Measurements from ENCODE around the gene SPART. TPM values are rescaled to one million over a fixed set of nuclear protein-coding genes. Genes with fewer than 3 reads are reported as not detected.

The SPART gene
- total RNA-seq, 6 experiments from 2014 or later = 54.3 to 67.1 (median 58.6) TPM

- Mint-ChIP-seq H3K27me3 (ENCODE audit: insufficient read depth) (no peaks in the 10 kb centered on the region; the same call in none of the 2 replicates), H3K9me3 (no peaks in the 10 kb centered on the region), H3K36me3 (ENCODE audit: low read depth) (no peaks in the 10 kb centered on the region), H3K4me3 (no peak overlapping the region), H3K27ac (no peak overlapping the region), H3K4me1 (ENCODE audit: low read depth) (no peaks in the 10 kb centered on the region)
- DNase-seq = peak; percentile 29
- TF ChIP-seq, protein P1, sequence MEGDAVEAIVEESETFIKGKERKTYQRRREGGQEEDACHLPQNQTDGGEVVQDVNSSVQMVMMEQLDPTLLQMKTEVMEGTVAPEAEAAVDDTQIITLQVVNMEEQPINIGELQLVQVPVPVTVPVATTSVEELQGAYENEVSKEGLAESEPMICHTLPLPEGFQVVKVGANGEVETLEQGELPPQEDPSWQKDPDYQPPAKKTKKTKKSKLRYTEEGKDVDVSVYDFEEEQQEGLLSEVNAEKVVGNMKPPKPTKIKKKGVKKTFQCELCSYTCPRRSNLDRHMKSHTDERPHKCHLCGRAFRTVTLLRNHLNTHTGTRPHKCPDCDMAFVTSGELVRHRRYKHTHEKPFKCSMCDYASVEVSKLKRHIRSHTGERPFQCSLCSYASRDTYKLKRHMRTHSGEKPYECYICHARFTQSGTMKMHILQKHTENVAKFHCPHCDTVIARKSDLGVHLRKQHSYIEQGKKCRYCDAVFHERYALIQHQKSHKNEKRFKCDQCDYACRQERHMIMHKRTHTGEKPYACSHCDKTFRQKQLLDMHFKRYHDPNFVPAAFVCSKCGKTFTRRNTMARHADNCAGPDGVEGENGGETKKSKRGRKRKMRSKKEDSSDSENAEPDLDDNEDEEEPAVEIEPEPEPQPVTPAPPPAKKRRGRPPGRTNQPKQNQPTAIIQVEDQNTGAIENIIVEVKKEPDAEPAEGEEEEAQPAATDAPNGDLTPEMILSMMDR (IDR thresholded peaks at IDR 0.05) = no peak
These were observed 31.8 kb upstream of the SPART start for GRCh38 chr13:36377826-36378468.

DNA sequence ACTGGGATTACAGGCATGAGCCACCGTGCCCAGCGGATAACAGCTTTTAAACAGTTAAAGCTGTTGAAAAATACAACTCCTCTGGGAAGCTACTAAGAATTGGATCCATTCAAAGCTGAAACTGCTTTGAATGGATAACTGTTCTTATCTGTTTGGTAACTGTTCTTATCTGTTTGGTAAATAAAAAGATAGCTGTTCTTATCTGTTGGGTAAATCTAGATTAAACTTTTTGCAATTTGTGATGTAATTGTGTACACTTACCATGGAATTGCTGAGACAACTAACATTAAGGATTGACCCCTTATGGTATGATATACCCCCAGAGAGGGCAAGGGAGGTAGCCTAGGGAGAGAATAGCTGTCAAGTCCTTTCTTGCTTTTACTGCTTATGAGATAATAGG lies 27.9 kb upstream of the SPART start:
- Mint-ChIP-seq H3K27me3 (ENCODE audit: insufficient read depth) (no peaks in the 10 kb centered on the region; the same call in 1 of the 2 replicates), H3K4me3 (no peak overlapping the region), H3K9me3 (no peaks in the 10 kb centered on the region), H3K4me1 (ENCODE audit: low read depth) (peaks cover 7% of the 10 kb centered on the region; the same call in 1 of the 2 replicates), H3K36me3 (ENCODE audit: low read depth) (no peaks in the 10 kb centered on the region), H3K27ac (no peak overlapping the region)
- DNase-seq = no peak
- TF ChIP-seq, protein P1 (IDR thresholded peaks at IDR 0.05) = no peak

DNA sequence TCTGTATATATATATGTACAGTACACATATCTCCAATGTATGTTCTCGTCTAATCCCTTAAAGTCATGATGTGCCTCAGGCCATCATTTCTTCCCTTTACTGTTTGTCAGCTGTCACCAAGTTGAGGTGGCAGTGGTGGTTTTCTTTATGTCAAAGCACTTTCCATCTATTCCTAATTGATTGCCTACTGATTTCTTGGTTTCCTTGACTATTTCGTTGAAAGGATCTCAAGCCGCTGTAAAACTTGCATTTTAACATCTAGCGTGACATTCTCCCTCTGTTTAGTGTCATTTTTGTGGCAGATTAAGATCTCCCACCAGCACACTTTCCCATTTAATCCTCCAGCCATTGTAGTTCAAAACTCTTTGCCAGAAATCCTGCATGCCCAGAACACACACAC lies 25.0 kb upstream of the SPART start:
- DNase-seq = no peak
- Mint-ChIP-seq H3K36me3 (ENCODE audit: low read depth) (no peaks in the 10 kb centered on the region), H3K4me1 (ENCODE audit: low read depth) (peaks cover 7% of the 10 kb centered on the region; the same call in 1 of the 2 replicates), H3K4me3 (no peak overlapping the region), H3K27me3 (ENCODE audit: insufficient read depth) (no peaks in the 10 kb centered on the region; the same call in 1 of the 2 replicates), H3K9me3 (no peaks in the 10 kb centered on the region), H3K27ac (no peak overlapping the region)
- TF ChIP-seq, protein P1 (IDR thresholded peaks at IDR 0.05) = no peak

DNA sequence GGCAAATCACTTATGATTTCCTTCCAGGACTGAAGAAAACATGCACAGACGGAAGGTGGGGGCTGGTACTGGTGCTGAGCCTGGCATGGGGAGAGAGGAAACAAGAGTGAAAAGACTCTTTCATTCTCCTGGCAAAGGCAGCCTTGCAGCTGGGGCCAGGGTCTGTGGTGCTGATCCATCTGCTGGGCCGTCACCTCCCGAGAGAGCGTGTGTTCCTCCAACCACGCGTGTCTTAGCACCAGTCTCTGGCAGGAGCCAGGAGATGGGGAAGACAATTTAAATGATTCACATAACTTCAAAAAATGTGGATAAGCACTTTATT lies 23.9 kb upstream of the SPART start:
- DNase-seq = no peak
- Mint-ChIP-seq H3K36me3 (ENCODE audit: low read depth) (no peaks in the 10 kb centered on the region), H3K27ac (no peak overlapping the region), H3K4me3 (no peak overlapping the region), H3K9me3 (no peaks in the 10 kb centered on the region), H3K27me3 (ENCODE audit: insufficient read depth) (no peaks in the 10 kb centered on the region; the same call in none of the 2 replicates), H3K4me1 (ENCODE audit: low read depth) (peaks cover 7% of the 10 kb centered on the region; the same call in 1 of the 2 replicates)
- TF ChIP-seq, protein P1 (IDR thresholded peaks at IDR 0.05) = no peak

GRCh38 chr13:36369268-36370107 lies 23.3 kb upstream of the SPART start:
- H3K27me3 Mint-ChIP-seq (ENCODE audit: insufficient read depth) = no peaks in the 10 kb centered on the region; the same call in none of the 2 replicates
- H3K4me1 Mint-ChIP-seq (ENCODE audit: low read depth) = peaks cover 7% of the 10 kb centered on the region; the same call in 1 of the 2 replicates
- TF ChIP-seq, protein P1 (IDR thresholded peaks at IDR 0.05) = no peak
- H3K36me3 Mint-ChIP-seq (ENCODE audit: low read depth) = no peaks in the 10 kb centered on the region
- no peak for DNase-seq
- no peaks in the 10 kb centered on the region for H3K9me3 Mint-ChIP-seq
- no peak overlapping the region for H3K4me3 Mint-ChIP-seq
- H3K27ac Mint-ChIP-seq = no peak overlapping the region

Measured in HFFc6 (cell line).